Measurements from ENCODE around the gene KNCN. TPM values are rescaled to one million over a fixed set of nuclear protein-coding genes. Genes with fewer than 3 reads are reported as not detected.

KNCN gene
- polyA plus RNA-seq, 1 donor from 2014 or later = not detected

GRCh38 chr1:46554597-46555381 is 3.3 kb upstream of the KNCN start:
- Histone ChIP-seq H3K9me3 (ENCODE audit: low read length) (no peaks in the 10 kb centered on the region), H3K4me2 (ENCODE audit: low read length) (peak overlapping the region; percentile 22), H3K36me3 (ENCODE audit: insufficient read depth, low read length) (no peaks in the 10 kb centered on the region), H4K20me1 (ENCODE audit: insufficient read depth) (no peaks in the 10 kb centered on the region), H3K9me2 (ENCODE audit: insufficient read depth, low read length) (no peaks in the 10 kb centered on the region), H2AFZ (ENCODE audit: low read depth, low read length) (no peak overlapping the region), H3K27me3 (ENCODE audit: insufficient read depth, low read depth, low read length) (no peaks in the 10 kb centered on the region), H3K9ac (ENCODE audit: low read length) (no peak overlapping the region), H3F3A (ENCODE audit: insufficient read depth, low read length, poor library complexity, severe bottlenecking) (no peaks in the 10 kb centered on the region), H3K79me2 (replicated peaks; ENCODE audit: insufficient read depth, low read length) (no peaks in the 10 kb centered on the region), H3K27ac (ENCODE audit: low read length) (no peak overlapping the region), H3K4me3 (ENCODE audit: low read length) (peak overlapping the region; percentile 46)
- TF ChIP-seq, protein P1, sequence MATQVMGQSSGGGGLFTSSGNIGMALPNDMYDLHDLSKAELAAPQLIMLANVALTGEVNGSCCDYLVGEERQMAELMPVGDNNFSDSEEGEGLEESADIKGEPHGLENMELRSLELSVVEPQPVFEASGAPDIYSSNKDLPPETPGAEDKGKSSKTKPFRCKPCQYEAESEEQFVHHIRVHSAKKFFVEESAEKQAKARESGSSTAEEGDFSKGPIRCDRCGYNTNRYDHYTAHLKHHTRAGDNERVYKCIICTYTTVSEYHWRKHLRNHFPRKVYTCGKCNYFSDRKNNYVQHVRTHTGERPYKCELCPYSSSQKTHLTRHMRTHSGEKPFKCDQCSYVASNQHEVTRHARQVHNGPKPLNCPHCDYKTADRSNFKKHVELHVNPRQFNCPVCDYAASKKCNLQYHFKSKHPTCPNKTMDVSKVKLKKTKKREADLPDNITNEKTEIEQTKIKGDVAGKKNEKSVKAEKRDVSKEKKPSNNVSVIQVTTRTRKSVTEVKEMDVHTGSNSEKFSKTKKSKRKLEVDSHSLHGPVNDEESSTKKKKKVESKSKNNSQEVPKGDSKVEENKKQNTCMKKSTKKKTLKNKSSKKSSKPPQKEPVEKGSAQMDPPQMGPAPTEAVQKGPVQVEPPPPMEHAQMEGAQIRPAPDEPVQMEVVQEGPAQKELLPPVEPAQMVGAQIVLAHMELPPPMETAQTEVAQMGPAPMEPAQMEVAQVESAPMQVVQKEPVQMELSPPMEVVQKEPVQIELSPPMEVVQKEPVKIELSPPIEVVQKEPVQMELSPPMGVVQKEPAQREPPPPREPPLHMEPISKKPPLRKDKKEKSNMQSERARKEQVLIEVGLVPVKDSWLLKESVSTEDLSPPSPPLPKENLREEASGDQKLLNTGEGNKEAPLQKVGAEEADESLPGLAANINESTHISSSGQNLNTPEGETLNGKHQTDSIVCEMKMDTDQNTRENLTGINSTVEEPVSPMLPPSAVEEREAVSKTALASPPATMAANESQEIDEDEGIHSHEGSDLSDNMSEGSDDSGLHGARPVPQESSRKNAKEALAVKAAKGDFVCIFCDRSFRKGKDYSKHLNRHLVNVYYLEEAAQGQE (IDR thresholded peaks at IDR 0.05; ENCODE audit: borderline replicate concordance) = peak; percentile 69
- TF ChIP-seq EP300 (conservative IDR thresholded peaks at IDR 0.05; ENCODE audit: poor library complexity, severe bottlenecking) (peak; percentile 39), EZH2 (IDR thresholded peaks at IDR 0.05; ENCODE audit: borderline replicate concordance, insufficient read depth, low read length, poor library complexity, severe bottlenecking) (no peak)

GRCh38 chr1:46554236-46554596 is 2.8 kb upstream of the KNCN start:
- no peak for TF ChIP-seq SMC3 (conservative IDR thresholded peaks at IDR 0.05; ENCODE audit: poor library complexity)
- TF ChIP-seq TAF1 (IDR thresholded peaks at IDR 0.05; ENCODE audit: low read depth) = no peak
- Histone ChIP-seq H3K9me2 (ENCODE audit: insufficient read depth, low read length) (no peaks in the 10 kb centered on the region), H3K4me3 (ENCODE audit: low read length) (peak overlapping the region; percentile 46), H3K79me2 (replicated peaks; ENCODE audit: insufficient read depth, low read length) (no peaks in the 10 kb centered on the region), H3K9me3 (ENCODE audit: low read length) (no peaks in the 10 kb centered on the region), H3K27me3 (ENCODE audit: insufficient read depth, low read depth, low read length) (no peaks in the 10 kb centered on the region), H3F3A (ENCODE audit: insufficient read depth, low read length, poor library complexity, severe bottlenecking) (no peaks in the 10 kb centered on the region), H3K4me2 (ENCODE audit: low read length) (peak overlapping the region; percentile 22), H4K20me1 (ENCODE audit: insufficient read depth) (no peaks in the 10 kb centered on the region), H3K9ac (ENCODE audit: low read length) (no peak overlapping the region), H3K27ac (ENCODE audit: low read length) (peak overlapping the region; percentile 49), H2AFZ (ENCODE audit: low read depth, low read length) (no peak overlapping the region), H3K36me3 (ENCODE audit: insufficient read depth, low read length) (no peaks in the 10 kb centered on the region)

GRCh38 chr1:46553506-46553905 is 2.1 kb upstream of the KNCN start:
- no peaks in the 10 kb centered on the region for H3K36me3 ChIP-seq (ENCODE audit: insufficient read depth, low read length)

More at GRCh38 chr1:46553506-46553905, 2.1 kb upstream of the KNCN start:
- Histone ChIP-seq H3K9me3 (ENCODE audit: low read length) (no peaks in the 10 kb centered on the region), H3K79me2 (replicated peaks; ENCODE audit: insufficient read depth, low read length) (no peaks in the 10 kb centered on the region), H3K27me3 (ENCODE audit: insufficient read depth, low read depth, low read length) (no peaks in the 10 kb centered on the region), H3K9me2 (ENCODE audit: insufficient read depth, low read length) (no peaks in the 10 kb centered on the region), H3F3A (ENCODE audit: insufficient read depth, low read length, poor library complexity, severe bottlenecking) (no peaks in the 10 kb centered on the region), H3K27ac (ENCODE audit: low read length) (no peak overlapping the region), H2AFZ (ENCODE audit: low read depth, low read length) (no peak overlapping the region), H4K20me1 (ENCODE audit: insufficient read depth) (no peaks in the 10 kb centered on the region), H3K4me3 (ENCODE audit: low read length) (no peak overlapping the region), H3K4me2 (ENCODE audit: low read length) (no peak overlapping the region), H3K9ac (ENCODE audit: low read length) (no peak overlapping the region)
- no peak for TF ChIP-seq SMC3 (conservative IDR thresholded peaks at IDR 0.05; ENCODE audit: poor library complexity)
- TF ChIP-seq, protein P1 (IDR thresholded peaks at IDR 0.05; ENCODE audit: borderline replicate concordance) = no peak
- TF ChIP-seq EP300 (conservative IDR thresholded peaks at IDR 0.05; ENCODE audit: poor library complexity, severe bottlenecking) = no peak
- no peak for TF ChIP-seq CTCF (IDR thresholded peaks at IDR 0.05; ENCODE audit: poor library complexity, severe bottlenecking)
- TF ChIP-seq EZH2 (IDR thresholded peaks at IDR 0.05; ENCODE audit: borderline replicate concordance, insufficient read depth, low read length, poor library complexity, severe bottlenecking) = no peak
- TF ChIP-seq TAF1 (IDR thresholded peaks at IDR 0.05; ENCODE audit: low read depth) = no peak
- TF ChIP-seq RAD21 (conservative IDR thresholded peaks at IDR 0.05) = no peak
